ENCODE data around the gene RBBP9.
"Not testable (repeated sequence)": the region's sequence is repeated elsewhere in the genome, so short reads cannot be mapped to it uniquely, and the experiment has no call there.

RBBP9 gene

DNA sequence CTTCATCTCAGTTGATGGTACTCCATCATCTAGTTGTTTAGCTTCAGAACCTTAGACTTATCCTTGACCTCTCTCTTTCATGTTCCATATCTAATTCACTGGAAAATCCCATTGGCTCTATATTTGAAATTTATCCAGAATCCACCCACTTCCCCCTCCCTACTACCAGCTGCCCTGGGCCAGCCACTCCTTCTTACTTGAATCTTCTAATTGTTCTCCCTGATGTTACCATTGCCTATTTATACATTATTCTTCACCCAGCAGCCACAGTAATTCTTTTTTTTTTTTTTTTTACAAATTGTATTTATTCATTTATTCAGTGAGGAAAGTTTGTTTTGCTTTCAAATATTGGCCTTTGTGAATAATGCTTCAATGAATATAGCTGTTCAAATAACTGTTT is 18.9 kb upstream of the RBBP9 start:
- TF ChIP-seq, protein P1, sequence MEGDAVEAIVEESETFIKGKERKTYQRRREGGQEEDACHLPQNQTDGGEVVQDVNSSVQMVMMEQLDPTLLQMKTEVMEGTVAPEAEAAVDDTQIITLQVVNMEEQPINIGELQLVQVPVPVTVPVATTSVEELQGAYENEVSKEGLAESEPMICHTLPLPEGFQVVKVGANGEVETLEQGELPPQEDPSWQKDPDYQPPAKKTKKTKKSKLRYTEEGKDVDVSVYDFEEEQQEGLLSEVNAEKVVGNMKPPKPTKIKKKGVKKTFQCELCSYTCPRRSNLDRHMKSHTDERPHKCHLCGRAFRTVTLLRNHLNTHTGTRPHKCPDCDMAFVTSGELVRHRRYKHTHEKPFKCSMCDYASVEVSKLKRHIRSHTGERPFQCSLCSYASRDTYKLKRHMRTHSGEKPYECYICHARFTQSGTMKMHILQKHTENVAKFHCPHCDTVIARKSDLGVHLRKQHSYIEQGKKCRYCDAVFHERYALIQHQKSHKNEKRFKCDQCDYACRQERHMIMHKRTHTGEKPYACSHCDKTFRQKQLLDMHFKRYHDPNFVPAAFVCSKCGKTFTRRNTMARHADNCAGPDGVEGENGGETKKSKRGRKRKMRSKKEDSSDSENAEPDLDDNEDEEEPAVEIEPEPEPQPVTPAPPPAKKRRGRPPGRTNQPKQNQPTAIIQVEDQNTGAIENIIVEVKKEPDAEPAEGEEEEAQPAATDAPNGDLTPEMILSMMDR (IDR thresholded peaks at IDR 0.05; ENCODE audit: low read depth, low read length), result no peak
- H3K4me3 ChIP-seq (ENCODE audit: low read depth, low read length), result no peak overlapping the region

DNA sequence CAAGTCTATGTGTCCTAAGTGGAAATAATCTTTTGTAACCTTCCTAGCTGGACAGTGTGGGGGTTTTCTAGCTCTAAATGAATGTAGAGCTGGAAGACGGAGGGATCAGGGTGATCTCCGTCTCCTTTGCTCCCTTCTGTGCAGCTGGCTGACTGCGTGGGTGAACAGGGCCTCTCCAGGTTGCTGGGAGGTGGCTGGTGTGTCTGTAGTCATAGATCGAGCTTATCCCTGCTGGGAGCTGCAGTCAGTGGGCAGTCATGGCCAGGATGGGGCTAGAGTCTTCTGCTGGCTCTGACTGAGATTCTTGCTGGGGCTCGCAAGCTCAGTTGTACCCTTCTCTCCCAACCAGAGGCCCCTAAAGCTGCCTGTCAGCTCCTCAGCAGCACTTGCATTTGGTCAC is 17.1 kb upstream of the RBBP9 start:
- TF ChIP-seq, protein P1 (IDR thresholded peaks at IDR 0.05; ENCODE audit: low read depth, low read length), result no peak
- no peak overlapping the region for H3K4me3 ChIP-seq (ENCODE audit: low read depth, low read length)

DNA sequence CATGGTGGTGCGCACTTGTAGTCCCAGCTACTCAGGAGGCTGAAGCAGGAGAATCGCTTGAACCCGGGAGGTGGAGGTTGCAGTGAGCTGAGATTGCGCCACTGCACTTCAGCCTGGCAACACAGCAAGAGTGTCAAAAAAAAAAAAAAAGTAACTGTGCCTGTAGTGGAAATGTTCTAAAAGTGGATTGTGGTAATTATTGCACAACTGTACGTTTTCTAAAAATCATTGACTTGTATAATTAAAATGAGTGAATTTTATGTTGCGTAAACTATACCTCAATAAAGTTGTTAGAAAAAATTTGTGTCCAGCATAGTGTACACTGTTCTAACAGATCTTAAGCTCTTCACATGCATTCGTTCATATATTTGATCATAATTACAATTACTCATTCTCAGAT is 16.2 kb upstream of the RBBP9 start:
- TF ChIP-seq, protein P1 (IDR thresholded peaks at IDR 0.05; ENCODE audit: low read depth, low read length), result no peak

DNA sequence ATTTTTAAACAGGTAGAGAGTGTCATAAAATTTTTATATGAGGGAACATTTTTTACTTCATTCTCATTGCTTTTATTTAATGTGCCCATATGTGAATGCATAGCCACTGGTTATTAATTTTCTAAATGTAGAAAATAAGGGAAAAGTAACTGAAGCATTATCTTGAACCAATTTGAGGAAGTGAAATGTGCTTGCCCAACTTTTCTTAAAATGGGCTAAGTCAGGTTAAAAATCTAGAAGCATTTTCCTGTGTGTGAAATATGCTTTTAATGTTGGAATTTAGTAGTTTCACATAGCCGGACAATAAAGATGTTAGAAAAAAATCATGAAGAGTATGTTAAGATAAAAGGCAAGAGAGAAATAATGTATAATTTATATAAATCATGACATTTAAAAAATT is 14.5 kb upstream of the RBBP9 start:
- TF ChIP-seq, protein P1 (IDR thresholded peaks at IDR 0.05; ENCODE audit: low read depth, low read length), result no peak

More for the DNA sequence above, 16.2 kb upstream of the RBBP9 start:
- no peak overlapping the region for H3K4me3 ChIP-seq (ENCODE audit: low read depth, low read length)

DNA sequence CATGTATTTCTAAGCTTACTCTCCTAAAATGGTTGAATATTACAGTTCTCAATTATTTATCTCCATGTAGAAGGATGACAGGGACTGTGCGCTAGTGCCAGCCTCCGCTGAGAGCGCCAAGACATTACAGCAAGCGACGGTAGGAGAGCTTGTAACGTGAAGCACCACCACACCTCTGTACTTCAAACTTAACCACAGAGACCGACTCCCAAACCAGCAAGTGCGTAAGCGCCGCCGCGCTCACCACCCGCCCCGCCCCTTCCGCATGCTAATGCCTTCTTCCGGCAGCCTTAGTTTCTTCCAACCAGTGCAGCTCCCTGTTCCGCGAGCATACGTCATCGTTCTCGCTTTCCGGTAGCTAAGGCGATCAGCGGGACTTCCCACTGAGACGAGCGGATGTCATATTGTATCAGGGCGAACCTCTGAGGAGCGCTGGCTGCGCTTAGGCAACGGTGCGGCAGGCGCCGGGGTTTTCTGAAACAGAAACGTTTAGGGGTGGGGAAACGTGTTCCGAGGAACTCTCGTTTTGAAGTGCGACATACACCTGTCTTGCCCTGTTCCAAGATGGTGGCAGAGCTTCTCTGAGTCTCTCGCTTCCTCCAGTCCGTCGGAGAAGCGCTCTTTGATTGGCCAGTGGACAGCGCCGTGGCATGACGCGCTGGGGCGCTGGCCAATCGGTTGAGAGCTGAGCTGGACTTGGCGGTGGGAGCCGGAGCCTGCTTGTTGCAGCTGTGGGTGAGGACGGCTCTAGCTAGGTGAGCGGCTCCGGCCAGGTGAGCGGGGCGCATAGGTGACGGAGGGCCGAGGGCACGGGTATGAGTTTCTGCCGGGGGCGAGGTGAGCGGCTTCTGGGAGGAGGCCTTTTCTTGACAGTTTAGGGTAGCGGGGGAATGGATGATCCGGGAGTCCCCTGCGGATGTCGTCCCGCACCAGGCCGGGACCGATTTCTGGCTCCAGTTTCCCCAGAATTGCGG is 10.5 kb upstream of the RBBP9 start, which contains the start of gene SEC23B:
TSS of gene SEC23B (plus strand) at position 723 of the 974 bp plus-strand sequence. CDS start 2,896 bp downstream, outside the sequence.
- TF ChIP-seq, protein P1 (IDR thresholded peaks at IDR 0.05; ENCODE audit: low read depth, low read length), result no peak
- peak within 1 kb of the TSS; percentile 71 for H3K4me3 ChIP-seq (ENCODE audit: low read depth, low read length)

More for the DNA sequence above, 14.5 kb upstream of the RBBP9 start:
- no peak overlapping the region for H3K4me3 ChIP-seq (ENCODE audit: low read depth, low read length)

DNA sequence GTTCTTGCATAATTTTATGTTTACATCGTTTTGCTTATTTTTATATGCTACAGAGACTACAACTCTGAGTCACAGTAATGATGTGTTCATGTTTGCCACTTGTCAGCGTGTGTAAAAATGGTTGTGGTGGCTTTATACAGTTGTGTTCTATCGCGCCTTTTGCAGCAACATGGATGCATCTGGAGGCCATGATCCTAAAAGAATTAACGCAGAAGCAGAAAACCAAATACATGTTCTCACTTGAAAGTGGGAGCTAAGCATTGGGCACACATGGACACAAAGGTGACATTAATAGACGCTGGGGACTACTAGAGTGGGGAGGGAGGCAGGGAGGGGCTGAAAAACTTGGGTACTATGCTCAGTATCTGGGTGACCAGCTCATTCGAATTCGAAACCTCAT is 9.7 kb upstream of the RBBP9 start:
- H3K4me3 ChIP-seq (ENCODE audit: low read depth, low read length), result peak overlapping the region; percentile 71
- TF ChIP-seq, protein P1 (IDR thresholded peaks at IDR 0.05; ENCODE audit: low read depth, low read length), result no peak

DNA sequence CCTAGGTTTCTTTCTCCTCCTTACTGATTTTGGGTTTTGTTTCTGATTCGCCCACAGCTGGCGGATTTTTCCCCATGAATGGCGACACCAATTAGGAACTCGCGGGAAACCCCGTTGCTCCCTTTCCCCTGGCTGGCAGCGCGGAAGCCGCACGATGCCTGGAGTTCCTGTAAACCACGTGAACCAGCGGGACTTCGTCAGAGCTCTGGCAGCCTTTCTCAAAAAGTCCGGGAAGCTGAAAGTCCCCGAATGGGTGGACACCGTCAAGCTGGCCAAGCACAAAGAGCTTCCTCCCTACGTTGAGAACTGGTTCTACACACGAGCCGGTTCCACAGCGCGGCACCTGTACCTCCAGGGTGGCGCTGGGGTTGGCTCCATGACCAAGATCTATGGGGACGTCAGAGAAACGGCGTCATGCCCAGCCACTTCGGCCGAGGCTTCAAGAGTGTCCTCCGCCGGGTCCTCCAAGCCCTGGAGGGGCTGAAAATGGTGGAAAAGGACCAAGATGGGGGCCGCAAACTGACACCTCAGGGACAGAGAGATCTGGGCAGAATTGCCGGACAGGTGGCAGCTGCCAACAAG is 7.5 kb upstream of the RBBP9 start:
- H3K4me3 ChIP-seq (ENCODE audit: low read depth, low read length), result no peak overlapping the region
- TF ChIP-seq, protein P1 (IDR thresholded peaks at IDR 0.05; ENCODE audit: low read depth, low read length), result no peak

DNA sequence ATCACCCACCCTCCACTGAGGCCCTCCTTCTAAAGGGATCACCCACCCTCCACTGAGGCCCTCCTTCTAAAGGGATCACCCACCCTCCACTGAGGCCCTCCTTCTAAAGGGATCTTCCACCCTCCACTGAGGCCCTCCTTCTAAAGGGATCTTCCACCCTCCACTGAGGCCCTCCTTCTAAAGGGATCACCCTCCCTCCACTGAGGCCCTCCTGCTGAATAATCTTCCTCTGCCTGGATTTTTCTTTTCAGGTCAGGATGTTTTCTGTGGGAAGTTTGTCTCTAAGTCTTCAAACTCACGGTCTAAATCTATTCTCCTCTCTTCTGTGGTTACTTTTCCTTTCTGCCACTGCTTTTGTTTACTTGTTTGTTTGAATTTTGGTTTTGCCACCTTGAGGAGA is 4.6 kb upstream of the RBBP9 start:
- not testable (repeated sequence) for H3K4me3 ChIP-seq (ENCODE audit: low read depth, low read length)

All from WI38 (cell line).